Measurements from ENCODE around the gene PPIL1. TPM values are rescaled to one million over a fixed set of nuclear protein-coding genes. Genes with fewer than 3 reads are reported as not detected.

PPIL1 gene
- total and polyA plus RNA-seq, 2 of the 13 experiments (the other 11 are each of a cell fraction or from before 2014, with no cell fraction given): 74.2 to 144 TPM

GRCh38 chr6:36890112-36890663 lies 15.6 kb upstream of the PPIL1 start (continued):
- TF ChIP-seq ETV6 (CRISPR knock-in tag; conservative IDR thresholded peaks at IDR 0.05) (no peak), SMARCE1 (IDR thresholded peaks at IDR 0.05; ENCODE audit: borderline replicate concordance) (no peak), RFX3 (CRISPR knock-in tag; IDR thresholded peaks at IDR 0.05) (no peak)

GRCh38 chr6:36888654-36889481 lies 14.3 kb upstream of the PPIL1 start:
- Histone ChIP-seq H3K4me1 (ENCODE audit: insufficient read depth, low read length) (peaks cover 15% of the 10 kb centered on the region), H3K4me3 (replicated peaks in 1 of 3; ENCODE audit: insufficient read depth in 1 of 3, low read depth in 2 of 3, low read length in 3 of 3) (no peak overlapping the region), H3K27ac (ENCODE audit: extremely low read length, insufficient read depth, low read length) (no peak overlapping the region), H3K9me3 (ENCODE audit: low read length) (no peaks in the 10 kb centered on the region), H3K27me3 (ENCODE audit: control insufficient read depth in 1 of 2, insufficient read depth in 2 of 2, low read length in 2 of 2) (no peaks in the 10 kb centered on the region; a peak in 2 of 5 replicates), H4K20me1 (ENCODE audit: insufficient read depth, low read length) (no peaks in the 10 kb centered on the region), H3K79me2 (ENCODE audit: insufficient read depth, low read length) (peaks cover 10% of the 10 kb centered on the region), H2AFZ (ENCODE audit: low read length) (no peak overlapping the region), H3K36me3 (replicated peaks in 1 of 2; ENCODE audit: control insufficient read depth in 1 of 2, insufficient read depth in 2 of 2, low read length in 2 of 2) (peaks cover 0 to 6% of the 10 kb centered on the region in 2 experiments; a peak in 1 of 5 replicates), H3K4me2 (ENCODE audit: low read depth, low read length) (no peak overlapping the region), H3K9ac (ENCODE audit: insufficient read depth, low read depth, low read length) (no peak overlapping the region)
- intact Hi-C loops (cut with micrococcal nuclease; ENCODE audit: unreplicated experiment): loop anchor here (10.0 kb wide), 1 partner anchor 214 kb away; the partner anchor contains the start of gene CDKN1A
- TF ChIP-seq FOSL2 (CRISPR knock-in tag; IDR thresholded peaks at IDR 0.05) (no peak), ETS1 (CRISPR knock-in tag; IDR thresholded peaks at IDR 0.05) (no peak), MAFG (CRISPR knock-in tag; IDR thresholded peaks at IDR 0.05) (no peak), ATF7-NPFF (CRISPR knock-in tag; IDR thresholded peaks at IDR 0.05; ENCODE audit: low read depth) (no peak)
- POLR2A ChIA-PET: interaction anchor here (1.9 kb wide), 1 partner anchor 14 kb away, joined by 5 read pairs; the partner anchor contains the start of gene PPIL1
- BruUV-seq (replicated peaks): no TSS peak
- 76% methylated on average over 6 of the region's 6 CpGs for WGBS (ENCODE audit: low lambda C conversion rate)
- DNase-seq (ENCODE audit: low spot score): no peak
- in situ Hi-C loops (cut with HindIII; ENCODE audit: extremely low pct_ligation_motif_present, low pct_unique_long_range_greater_than_20kb): loop anchor here (10.0 kb wide), 2 partner anchors 126 to 326 kb away; no protein-coding TSS in a partner anchor
- no peak for ATAC-seq
- FAIRE-seq: no peak
- CTCF ChIA-PET (ENCODE audit: low intra/inter-chr PET ratio, low total read pairs): no interaction called here

Measured in HepG2 (cell line).